A549 (cell line): ENCODE measurements around the gene AMER2.
A peak's percentile ranks its signal among the peaks of the same experiment; 100 is the strongest.

Experiments used
- ATOH8 ChIP-seq: fragments of 250-450 bp; sonication (Bioruptor Pico); IDR thresholded peaks from 2 replicates; pipeline ENCODE4 v1.5.0; 2020; ENCODE audit warnings: low read depth, mild to moderate bottlenecking, moderate library complexity
- BHLHE40 ChIP-seq: IDR thresholded peaks from 2 replicates; pipeline ENCODE4 v1.6.1; 2012; ENCODE audit warnings: low read depth, low read length, inconsistent platforms
- EP300 ChIP-seq, 2 experiments: fragments of >200 bp; sonication (Bioruptor Twin); formaldehyde crosslinking; IDR thresholded peaks; 2 replicates in 1 of 2; 3 replicates in 1 of 2; pipeline ENCODE4 v1.6.1; 2016 to 2017
- FOSL2 ChIP-seq, 2 experiments: fragments of 450-650 bp in 1 of 2; fragments of >200 bp in 1 of 2; sonication (Bioruptor Twin) in 1 of 2; formaldehyde crosslinking; IDR thresholded peaks; 2 replicates each; pipeline versions ENCODE4 v1.5.0 to v1.6.1; 2016 to 2020; ENCODE audit warnings: mild to moderate bottlenecking in 1 of 2, moderate library complexity in 1 of 2
- JUNB ChIP-seq: fragments of >200 bp; sonication (Bioruptor Twin); formaldehyde crosslinking; IDR thresholded peaks from 2 replicates; pipeline ENCODE4 v1.6.1; 2016
- KDM1A ChIP-seq: fragments of 200-600 bp; sonication (generic); IDR thresholded peaks from 2 replicates; pipeline ENCODE4 v1.6.1; 2016; ENCODE audit warnings: low read depth, mild to moderate bottlenecking
- POLR2A ChIP-seq: IDR thresholded peaks from 2 replicates; pipeline ENCODE4 v1.6.1; 2012; ENCODE audit warnings: mild to moderate bottlenecking, low read length
- RCOR1 ChIP-seq: fragments of 150-350 bp; IDR thresholded peaks from 2 replicates; pipeline ENCODE4 v1.6.1; 2014; ENCODE audit warnings: antibody characterized with exemption, low read length, low read depth
- RFX5 ChIP-seq: fragments of 450-650 bp; IDR thresholded peaks from 2 replicates; pipeline ENCODE4 v1.7.1; 2014; ENCODE audit warnings: antibody characterized with exemption, mild to moderate bottlenecking, moderate library complexity
- SMC3 ChIP-seq: fragments of >200 bp; sonication (Bioruptor Twin); formaldehyde crosslinking; IDR thresholded peaks from 3 replicates; pipeline ENCODE4 v1.6.1; 2018; ENCODE audit warnings: inconsistent platforms
- SREBF2 ChIP-seq: fragments of 450-650 bp; IDR thresholded peaks from 2 replicates; pipeline ENCODE4 v1.6.1; 2014; ENCODE audit warnings: mild to moderate bottlenecking, moderate library complexity
- TF ChIP-seq, protein P1 (sequence below): fragments of >200 bp; sonication (Bioruptor Twin); formaldehyde crosslinking; IDR thresholded peaks from 3 replicates; pipeline ENCODE4 v1.5.1; 2016
- TF ChIP-seq, protein P2 (sequence below): fragments of 450-650 bp; IDR thresholded peaks from 2 replicates; pipeline ENCODE4 v1.6.1; 2014; ENCODE audit warnings: antibody characterized with exemption

DNA sequence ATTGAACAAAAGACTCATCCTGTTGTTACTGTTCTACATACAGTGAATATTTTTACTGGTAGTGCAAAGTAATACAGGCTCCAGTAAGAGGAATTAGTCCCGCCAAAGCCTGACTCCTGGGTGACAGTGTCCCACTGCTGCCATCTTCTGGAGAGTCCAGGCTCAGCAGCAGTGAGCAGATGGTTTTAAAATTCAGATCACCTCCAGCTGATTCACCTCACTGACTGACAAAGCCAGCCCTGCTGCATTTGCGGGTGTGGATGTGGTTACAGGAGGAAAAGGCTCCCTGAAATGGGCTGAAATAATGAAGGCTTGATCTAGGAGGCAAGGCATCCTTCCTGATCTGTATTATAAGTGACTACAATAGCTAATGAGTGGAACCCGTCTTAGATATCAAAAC, 57.9 kb downstream of the AMER2 start:
- TF ChIP-seq, protein P1, sequence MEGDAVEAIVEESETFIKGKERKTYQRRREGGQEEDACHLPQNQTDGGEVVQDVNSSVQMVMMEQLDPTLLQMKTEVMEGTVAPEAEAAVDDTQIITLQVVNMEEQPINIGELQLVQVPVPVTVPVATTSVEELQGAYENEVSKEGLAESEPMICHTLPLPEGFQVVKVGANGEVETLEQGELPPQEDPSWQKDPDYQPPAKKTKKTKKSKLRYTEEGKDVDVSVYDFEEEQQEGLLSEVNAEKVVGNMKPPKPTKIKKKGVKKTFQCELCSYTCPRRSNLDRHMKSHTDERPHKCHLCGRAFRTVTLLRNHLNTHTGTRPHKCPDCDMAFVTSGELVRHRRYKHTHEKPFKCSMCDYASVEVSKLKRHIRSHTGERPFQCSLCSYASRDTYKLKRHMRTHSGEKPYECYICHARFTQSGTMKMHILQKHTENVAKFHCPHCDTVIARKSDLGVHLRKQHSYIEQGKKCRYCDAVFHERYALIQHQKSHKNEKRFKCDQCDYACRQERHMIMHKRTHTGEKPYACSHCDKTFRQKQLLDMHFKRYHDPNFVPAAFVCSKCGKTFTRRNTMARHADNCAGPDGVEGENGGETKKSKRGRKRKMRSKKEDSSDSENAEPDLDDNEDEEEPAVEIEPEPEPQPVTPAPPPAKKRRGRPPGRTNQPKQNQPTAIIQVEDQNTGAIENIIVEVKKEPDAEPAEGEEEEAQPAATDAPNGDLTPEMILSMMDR = peak; percentile 64
- TF ChIP-seq POLR2A (no peak), KDM1A (no peak), FOSL2 (IDR thresholded peaks at IDR 0.05) (no peak), FOSL2 (CRISPR knock-in tag; IDR thresholded peaks at IDR 0.05) (no peak), JUNB (no peak), BHLHE40 (no peak), SMC3 (peak; percentile 56), ATOH8 (CRISPR knock-in tag) (no peak), RCOR1 (no peak), RFX5 (no peak), EP300 (IDR thresholded peaks at IDR 0.05) (no peak), SREBF2 (no peak)
- TF ChIP-seq, protein P2, sequence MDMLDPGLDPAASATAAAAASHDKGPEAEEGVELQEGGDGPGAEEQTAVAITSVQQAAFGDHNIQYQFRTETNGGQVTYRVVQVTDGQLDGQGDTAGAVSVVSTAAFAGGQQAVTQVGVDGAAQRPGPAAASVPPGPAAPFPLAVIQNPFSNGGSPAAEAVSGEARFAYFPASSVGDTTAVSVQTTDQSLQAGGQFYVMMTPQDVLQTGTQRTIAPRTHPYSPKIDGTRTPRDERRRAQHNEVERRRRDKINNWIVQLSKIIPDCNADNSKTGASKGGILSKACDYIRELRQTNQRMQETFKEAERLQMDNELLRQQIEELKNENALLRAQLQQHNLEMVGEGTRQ = no peak
